ENCODE results near the gene CGB2.
"Not testable (repeated sequence)": the region's sequence is repeated elsewhere in the genome, so short reads cannot be mapped to it uniquely, and the experiment has no call there.

The CGB2 gene

DNA sequence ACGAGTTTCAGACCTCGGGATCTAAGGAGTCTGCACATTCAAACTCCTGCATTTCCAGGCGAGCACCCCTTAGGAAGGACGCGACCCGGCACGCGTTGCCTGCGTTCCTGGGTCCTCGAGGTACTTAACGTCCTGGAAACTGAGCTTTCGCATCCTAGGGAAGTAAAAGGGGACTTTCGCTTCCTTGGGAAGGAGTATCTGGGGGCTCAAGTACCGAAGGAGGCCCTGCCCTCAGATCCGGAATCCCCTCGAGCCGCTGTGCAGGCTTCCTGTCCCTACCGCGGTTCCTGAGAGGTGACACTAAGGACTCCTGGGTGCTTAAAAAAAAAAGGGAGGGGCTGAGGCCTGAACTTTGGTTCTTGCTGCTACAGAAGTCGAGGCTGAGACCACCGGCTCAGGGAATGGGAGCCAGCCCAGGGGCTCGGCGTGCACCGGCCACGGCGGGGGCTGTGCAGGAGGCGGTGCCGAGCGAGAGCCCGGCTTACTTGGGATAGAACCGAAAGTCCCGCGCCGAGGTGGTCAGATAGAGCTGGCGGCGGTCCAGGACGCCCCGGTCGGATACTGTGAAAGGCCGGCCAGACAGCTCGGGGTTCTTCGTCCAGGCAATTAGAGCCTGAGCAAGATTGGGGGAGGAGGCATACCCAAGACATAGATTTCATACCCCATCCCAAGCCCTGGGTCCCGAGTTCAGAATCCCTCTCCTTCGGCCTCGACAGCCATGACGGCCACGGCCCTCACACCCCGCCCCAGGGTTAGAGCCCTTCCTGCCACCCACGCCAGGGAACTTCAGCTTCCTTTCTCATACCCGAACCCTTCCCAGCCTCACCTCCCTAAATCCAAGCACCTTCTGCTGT lies 13.1 kb upstream of the CGB2 start:
- not testable (repeated sequence) for H3K27ac Mint-ChIP-seq, H3K9me3 Mint-ChIP-seq

GRCh38 chr19:49019242-49019932 lies 12.3 kb upstream of the CGB2 start:
- H3K36me3 Mint-ChIP-seq (ENCODE audit: low read depth), result no peaks in the 10 kb centered on the region
- H3K9me3 Mint-ChIP-seq, result no peaks in the 10 kb centered on the region
- peak overlapping the region; percentile 66 for H3K4me3 Mint-ChIP-seq
- H3K4me1 Mint-ChIP-seq (ENCODE audit: low read depth), result peaks cover 47% of the 10 kb centered on the region
- H3K27ac Mint-ChIP-seq, result peak overlapping the region; percentile 66
- H3K27me3 Mint-ChIP-seq, result peaks cover 13% of the 10 kb centered on the region

More for the DNA sequence above, 13.1 kb upstream of the CGB2 start:
- not testable (repeated sequence) for H3K36me3 Mint-ChIP-seq (ENCODE audit: low read depth)
- Mint-ChIP-seq H3K27me3 (peaks cover 13% of the 10 kb centered on the region), H3K4me3 (peak overlapping the region; percentile 66), H3K4me1 (ENCODE audit: low read depth) (peaks cover 47% of the 10 kb centered on the region)

- no peak overlapping the region for H3K4me3 Mint-ChIP-seq
- H3K4me1 Mint-ChIP-seq (ENCODE audit: low read depth), result peaks cover 47% of the 10 kb centered on the region
- H3K9me3 Mint-ChIP-seq, result no peaks in the 10 kb centered on the region
- no peaks in the 10 kb centered on the region for H3K36me3 Mint-ChIP-seq (ENCODE audit: low read depth)
- peaks cover 13% of the 10 kb centered on the region for H3K27me3 Mint-ChIP-seq
- no peak overlapping the region for H3K27ac Mint-ChIP-seq
Observed at GRCh38 chr19:49020342-49020741, 11.3 kb upstream of the CGB2 start.

- Mint-ChIP-seq H3K4me3 (no peak overlapping the region), H3K9me3 (no peaks in the 10 kb centered on the region), H3K4me1 (ENCODE audit: low read depth) (peaks cover 47% of the 10 kb centered on the region), H3K27ac (no peak overlapping the region), H3K36me3 (ENCODE audit: low read depth) (no peaks in the 10 kb centered on the region), H3K27me3 (peaks cover 13% of the 10 kb centered on the region)
Observed at GRCh38 chr19:49020931-49021895, 10.5 kb upstream of the CGB2 start.

GRCh38 chr19:49022116-49022515 lies 9.6 kb upstream of the CGB2 start:
- peaks cover 47% of the 10 kb centered on the region for H3K4me1 Mint-ChIP-seq (ENCODE audit: low read depth)
- no peak overlapping the region for H3K27ac Mint-ChIP-seq
- H3K27me3 Mint-ChIP-seq, result peaks cover 13% of the 10 kb centered on the region
- no peaks in the 10 kb centered on the region for H3K9me3 Mint-ChIP-seq
- no peaks in the 10 kb centered on the region for H3K36me3 Mint-ChIP-seq (ENCODE audit: low read depth)
- H3K4me3 Mint-ChIP-seq, result no peak overlapping the region

DNA sequence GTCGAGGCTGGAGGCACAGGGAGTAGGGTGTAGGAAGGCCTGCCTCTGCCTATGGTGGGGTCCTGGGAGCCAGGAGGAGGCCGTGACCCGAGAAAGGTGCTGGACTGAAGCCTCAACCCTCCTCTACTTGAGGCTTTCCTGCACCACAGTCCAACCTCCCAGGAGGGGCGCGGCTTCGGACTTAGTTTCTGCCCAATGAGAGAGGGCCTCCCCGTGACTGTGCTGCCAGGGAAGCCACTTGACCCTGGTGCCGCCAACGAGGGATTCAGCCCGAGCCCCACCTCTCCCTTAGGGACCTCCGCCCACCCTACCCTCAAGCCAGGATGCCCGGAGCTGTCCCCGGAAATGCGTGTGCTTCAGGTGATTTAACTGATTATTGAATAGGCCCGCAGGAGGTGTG lies 7.5 kb upstream of the CGB2 start, which contains the start of gene CGB3:
CGB3 (minus strand) TSS at position 101 of the 400 bp plus-strand sequence. CDS start 362 bp downstream, outside the sequence.
- H3K4me1 Mint-ChIP-seq (ENCODE audit: low read depth), result peaks cover 32% of the 10 kb centered on the region
- H3K36me3 Mint-ChIP-seq (ENCODE audit: low read depth); H3K27me3 Mint-ChIP-seq; H3K4me3 Mint-ChIP-seq; H3K27ac Mint-ChIP-seq; H3K9me3 Mint-ChIP-seq: not testable (repeated sequence)

DNA sequence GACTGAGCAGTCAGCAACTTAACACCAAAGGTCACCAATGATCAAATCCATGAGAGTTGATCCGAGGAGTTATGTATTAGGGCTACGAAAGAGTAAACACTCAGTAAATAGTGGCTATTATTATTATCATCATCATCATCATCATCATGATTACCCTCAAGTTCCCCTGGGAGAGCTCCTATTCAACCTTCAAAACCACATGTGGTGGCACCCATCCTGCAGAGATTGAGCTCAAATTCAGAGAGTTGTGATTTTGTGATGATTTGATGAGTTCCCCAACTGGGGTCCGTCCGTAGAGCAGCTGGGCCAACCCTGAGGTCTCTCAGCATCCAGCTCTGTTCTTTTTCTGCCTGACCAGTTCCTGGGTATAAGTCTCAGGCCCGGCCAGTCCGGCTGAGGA lies 6.6 kb upstream of the CGB2 start:
- peaks cover 24% of the 10 kb centered on the region for H3K4me1 Mint-ChIP-seq (ENCODE audit: low read depth)
- not testable (repeated sequence) for H3K27ac Mint-ChIP-seq; H3K9me3 Mint-ChIP-seq; H3K4me3 Mint-ChIP-seq; H3K36me3 Mint-ChIP-seq (ENCODE audit: low read depth); H3K27me3 Mint-ChIP-seq

- not testable (repeated sequence) for H3K27ac Mint-ChIP-seq; H3K9me3 Mint-ChIP-seq; H3K27me3 Mint-ChIP-seq; H3K36me3 Mint-ChIP-seq (ENCODE audit: low read depth); H3K4me3 Mint-ChIP-seq
- H3K4me1 Mint-ChIP-seq (ENCODE audit: low read depth), result peaks cover 19% of the 10 kb centered on the region
Observed at GRCh38 chr19:49025599-49025998, 6.1 kb upstream of the CGB2 start.

DNA sequence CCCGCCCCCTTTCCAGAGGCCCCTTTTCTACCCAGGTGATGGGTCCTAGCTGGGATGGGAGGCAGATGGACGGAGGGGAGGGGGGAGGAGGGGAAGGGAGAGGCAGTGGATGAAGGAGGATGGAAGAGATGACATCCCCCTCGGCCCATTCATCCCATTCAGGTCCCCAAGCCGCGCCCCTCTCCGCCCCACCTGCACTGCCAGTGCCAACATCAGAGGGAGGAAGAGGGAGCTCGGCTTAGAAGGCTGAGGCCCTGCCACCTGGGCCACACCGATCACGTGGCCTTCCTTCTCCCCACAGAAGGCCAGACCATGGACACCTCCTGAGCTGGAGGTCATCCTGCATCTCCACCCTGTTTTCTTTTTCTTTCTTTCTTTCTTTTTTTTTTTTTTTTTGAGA lies 3.0 kb upstream of the CGB2 start:
- not testable (repeated sequence) for H3K9me3 Mint-ChIP-seq; H3K27ac Mint-ChIP-seq; H3K4me3 Mint-ChIP-seq; H3K36me3 Mint-ChIP-seq (ENCODE audit: low read depth); H3K27me3 Mint-ChIP-seq; H3K4me1 Mint-ChIP-seq (ENCODE audit: low read depth)

- H3K27me3 Mint-ChIP-seq; H3K36me3 Mint-ChIP-seq (ENCODE audit: low read depth); H3K4me1 Mint-ChIP-seq (ENCODE audit: low read depth); H3K9me3 Mint-ChIP-seq; H3K27ac Mint-ChIP-seq; H3K4me3 Mint-ChIP-seq: not testable (repeated sequence)
Observed at GRCh38 chr19:49029749-49030148, 1.9 kb upstream of the CGB2 start.

DNA sequence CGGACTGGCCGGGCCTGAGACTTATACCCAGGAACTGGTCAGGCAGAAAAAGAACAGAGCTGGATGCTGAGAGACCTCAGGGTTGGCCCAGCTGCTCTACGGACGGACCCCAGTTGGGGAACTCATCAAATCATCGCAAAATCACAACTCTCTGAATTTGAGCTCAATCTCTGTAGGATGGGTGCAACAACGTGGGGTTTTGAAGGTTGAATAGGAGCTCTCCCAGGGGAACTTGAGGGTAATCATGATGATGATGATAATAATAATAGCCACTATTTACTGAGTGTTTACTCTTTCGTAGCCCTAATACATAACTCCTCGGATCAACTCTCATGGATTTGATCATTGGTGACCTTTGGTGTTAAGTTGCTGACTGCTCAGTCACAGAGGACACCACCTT lies 1.4 kb upstream of the CGB2 start:
- not testable (repeated sequence) for H3K36me3 Mint-ChIP-seq (ENCODE audit: low read depth); H3K9me3 Mint-ChIP-seq; H3K27ac Mint-ChIP-seq; H3K4me3 Mint-ChIP-seq; H3K4me1 Mint-ChIP-seq (ENCODE audit: low read depth); H3K27me3 Mint-ChIP-seq

- not testable (repeated sequence) for H3K4me1 Mint-ChIP-seq (ENCODE audit: low read depth); H3K27ac Mint-ChIP-seq; H3K9me3 Mint-ChIP-seq; H3K4me3 Mint-ChIP-seq; H3K27me3 Mint-ChIP-seq; H3K36me3 Mint-ChIP-seq (ENCODE audit: low read depth)
Observed at GRCh38 chr19:49036815-49037214, 5.1 kb downstream of the CGB2 start, which contains the start of gene CGB1. CGB1 (minus strand) TSS chr19:49036895; CDS start chr19:49036711, 184 bp downstream.

DNA sequence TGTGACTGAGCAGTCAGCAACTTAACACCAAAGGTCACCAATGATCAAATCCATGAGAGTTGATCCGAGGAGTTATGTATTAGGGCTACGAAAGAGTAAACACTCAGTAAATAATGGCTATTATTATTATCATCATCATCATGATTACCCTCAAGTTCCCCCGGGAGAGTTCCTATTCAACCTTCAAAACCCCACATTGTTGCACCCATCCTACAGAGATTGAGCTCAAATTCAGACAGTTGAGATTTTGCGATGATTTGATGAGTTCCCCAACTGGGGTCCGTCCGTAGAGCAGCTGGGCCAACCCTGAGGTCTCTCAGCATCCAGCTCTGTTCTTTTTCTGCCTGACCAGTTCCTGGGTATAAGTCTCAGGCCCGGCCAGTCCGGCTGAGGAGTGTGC lies 6.4 kb downstream of the CGB2 start:
- H3K36me3 Mint-ChIP-seq (ENCODE audit: low read depth); H3K27me3 Mint-ChIP-seq; H3K4me3 Mint-ChIP-seq; H3K27ac Mint-ChIP-seq; H3K4me1 Mint-ChIP-seq (ENCODE audit: low read depth); H3K9me3 Mint-ChIP-seq: not testable (repeated sequence)

GRCh38 chr19:49038557-49039276 lies 7.0 kb downstream of the CGB2 start:
- not testable (repeated sequence) for H3K36me3 Mint-ChIP-seq (ENCODE audit: low read depth); H3K27ac Mint-ChIP-seq; H3K4me1 Mint-ChIP-seq (ENCODE audit: low read depth); H3K9me3 Mint-ChIP-seq; H3K4me3 Mint-ChIP-seq; H3K27me3 Mint-ChIP-seq

Data from stimulated activated naive CD8-positive, alpha-beta T cell treated with anti-CD3 and anti-CD28 coated beads, Interleukin-15, Interleukin-2, amounts not matched to agents 100 ng/mL and 50 ng/mL, for 24 hours (primary cell).